Esophagus mucosa (tissue), 1 donor: Measurements from ENCODE around the gene FASTK. TPM values are rescaled to one million over a fixed set of nuclear protein-coding genes. Genes with fewer than 3 reads are reported as not detected.

Experiments used
- ATAC-seq: fragments of 200-7000 bp; cut with Tn5 transposase; one replicate; pipeline ENCODE4 v1.9.1; 2020
- total RNA-seq: library from RNA; stranded (reverse); gene quantifications from one replicate; pipeline ENCODE4 v1.2.4, GENCODE V29; 2023
- donor health status: DM: yes; HTN: yes; CAD: no.

The FASTK gene, protein sequence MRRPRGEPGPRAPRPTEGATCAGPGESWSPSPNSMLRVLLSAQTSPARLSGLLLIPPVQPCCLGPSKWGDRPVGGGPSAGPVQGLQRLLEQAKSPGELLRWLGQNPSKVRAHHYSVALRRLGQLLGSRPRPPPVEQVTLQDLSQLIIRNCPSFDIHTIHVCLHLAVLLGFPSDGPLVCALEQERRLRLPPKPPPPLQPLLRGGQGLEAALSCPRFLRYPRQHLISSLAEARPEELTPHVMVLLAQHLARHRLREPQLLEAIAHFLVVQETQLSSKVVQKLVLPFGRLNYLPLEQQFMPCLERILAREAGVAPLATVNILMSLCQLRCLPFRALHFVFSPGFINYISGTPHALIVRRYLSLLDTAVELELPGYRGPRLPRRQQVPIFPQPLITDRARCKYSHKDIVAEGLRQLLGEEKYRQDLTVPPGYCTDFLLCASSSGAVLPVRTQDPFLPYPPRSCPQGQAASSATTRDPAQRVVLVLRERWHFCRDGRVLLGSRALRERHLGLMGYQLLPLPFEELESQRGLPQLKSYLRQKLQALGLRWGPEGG
- total RNA-seq: 55.5 TPM

DNA sequence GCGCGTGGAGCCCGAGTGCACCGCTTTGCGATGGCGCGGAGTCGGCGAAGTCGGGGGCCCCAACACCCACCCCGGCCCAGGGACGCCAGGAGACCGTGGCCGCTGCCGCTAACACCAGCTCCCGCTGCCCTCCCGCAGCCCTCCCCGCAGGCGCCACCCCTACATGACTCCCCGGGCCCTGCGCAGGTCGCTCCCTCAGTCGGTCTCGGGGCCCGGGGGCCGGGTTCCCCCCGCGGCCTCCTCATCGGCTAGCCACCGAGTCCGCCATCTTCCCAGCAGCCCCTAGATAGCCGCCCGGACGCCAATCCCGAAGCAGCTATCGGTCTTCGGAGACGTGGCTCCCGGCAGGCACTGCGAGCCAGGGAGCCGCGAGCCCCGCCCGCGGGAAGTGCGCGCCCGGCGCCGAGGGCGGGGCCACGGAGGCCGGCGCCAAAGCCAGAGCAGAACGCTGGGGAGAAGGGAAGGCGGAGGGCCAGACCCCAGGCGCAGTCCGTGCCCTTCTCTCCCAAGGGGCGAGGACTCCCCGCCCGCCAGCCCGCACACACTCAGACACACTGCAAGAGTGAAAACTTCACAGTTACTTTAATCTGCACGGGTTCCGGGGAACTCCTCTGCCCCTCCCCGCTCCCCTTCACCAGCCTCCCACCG, at the start of gene FASTK:
FASTK (minus strand) TSS at position 288 of the 648 bp plus-strand sequence; CDS start at position 245, 43 bp downstream.
- peak; percentile 83 for ATAC-seq

DNA sequence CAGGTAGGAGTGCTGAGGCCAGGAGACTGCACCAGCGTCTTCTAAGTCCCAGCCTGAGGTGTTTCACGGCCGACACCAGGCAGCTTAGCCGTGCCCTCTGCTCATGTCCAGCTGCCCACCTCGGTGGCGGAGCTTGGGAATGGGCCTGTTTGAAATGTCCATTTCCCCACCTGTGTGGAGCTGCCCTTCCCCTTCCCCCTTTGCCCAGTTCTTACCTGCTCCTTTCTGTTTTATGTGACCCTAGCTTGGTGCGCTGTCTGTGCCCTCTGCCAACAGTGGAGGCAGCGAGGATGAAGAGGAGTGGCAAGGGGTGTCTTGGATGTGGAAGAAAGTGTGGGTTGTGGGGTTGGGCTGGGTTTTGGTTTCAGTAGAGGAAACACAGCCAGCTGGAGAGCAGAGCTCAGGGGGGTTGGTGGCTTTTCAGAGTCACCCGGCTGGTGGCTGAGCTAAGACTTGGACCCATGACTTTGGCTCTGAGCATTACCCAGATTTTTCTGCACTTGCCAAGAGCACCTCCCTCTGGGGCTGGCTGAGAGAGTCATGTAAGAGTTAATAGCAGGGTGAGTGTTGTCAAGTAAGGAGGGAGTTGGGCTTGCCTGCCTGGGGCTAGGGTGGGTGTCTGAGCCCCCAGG, 49.5 kb upstream of the FASTK start:
- no peak for ATAC-seq

DNA sequence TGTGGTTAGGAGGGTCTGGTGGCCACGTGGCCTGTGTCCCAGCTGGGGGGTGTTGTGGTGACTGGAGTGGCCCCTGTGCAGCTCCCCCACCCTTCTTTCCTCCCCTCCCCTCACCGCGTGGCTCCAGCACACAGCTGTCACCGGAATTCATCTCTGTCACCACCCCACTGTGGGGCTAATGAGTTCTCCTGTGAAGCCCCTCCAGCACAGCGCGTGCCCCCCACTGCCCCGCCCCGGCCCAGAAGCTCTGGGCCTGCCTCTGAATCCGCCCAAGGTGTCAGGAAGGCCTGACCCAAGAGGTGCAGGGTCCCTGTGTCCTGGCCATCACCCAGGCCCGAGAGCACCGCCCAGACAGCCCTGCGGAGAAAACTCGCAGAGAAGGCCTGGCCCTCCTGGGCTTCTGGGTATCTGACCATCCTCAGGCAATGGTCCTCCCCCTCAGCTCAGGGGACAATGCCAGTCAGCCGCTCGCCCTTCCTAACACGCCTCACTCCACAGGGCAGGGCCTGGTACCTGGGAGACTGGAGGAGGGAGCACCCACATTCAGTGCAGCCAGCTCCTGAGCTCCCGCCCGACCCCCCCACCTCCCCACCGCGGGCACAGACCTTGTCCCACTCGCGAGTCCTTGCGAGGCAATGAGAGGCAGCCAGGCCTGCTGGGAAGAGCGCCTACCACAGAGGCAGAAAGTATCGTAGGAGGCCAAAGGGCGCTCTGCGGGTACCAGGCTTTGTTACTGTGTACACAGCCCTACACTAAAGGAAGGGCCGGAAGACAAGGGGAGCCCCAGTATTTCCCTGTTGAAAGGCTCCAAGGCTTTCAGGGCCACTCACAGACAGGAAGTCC, 48.7 kb upstream of the FASTK start:
- ATAC-seq: no peak

DNA sequence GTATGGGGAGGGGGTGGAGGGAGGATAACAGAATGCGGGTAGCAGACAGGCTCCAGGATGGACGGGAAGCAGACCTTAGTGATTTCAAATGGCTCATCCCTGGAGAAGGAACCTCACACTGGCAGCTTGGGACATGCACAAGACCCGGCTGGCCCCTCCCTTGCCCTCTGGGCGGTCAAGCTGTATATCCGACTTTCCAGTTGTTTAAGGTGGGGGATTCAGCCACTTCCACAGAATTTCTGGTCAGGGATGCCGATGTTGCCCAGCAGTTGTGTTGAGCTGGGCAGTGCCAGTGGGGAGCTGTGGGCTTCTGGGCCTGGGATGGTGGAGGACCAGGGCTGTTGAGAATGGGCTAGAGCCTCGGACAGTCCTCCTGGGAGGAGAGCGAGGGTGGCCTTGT, 48.1 kb upstream of the FASTK start:
- no peak for ATAC-seq

DNA sequence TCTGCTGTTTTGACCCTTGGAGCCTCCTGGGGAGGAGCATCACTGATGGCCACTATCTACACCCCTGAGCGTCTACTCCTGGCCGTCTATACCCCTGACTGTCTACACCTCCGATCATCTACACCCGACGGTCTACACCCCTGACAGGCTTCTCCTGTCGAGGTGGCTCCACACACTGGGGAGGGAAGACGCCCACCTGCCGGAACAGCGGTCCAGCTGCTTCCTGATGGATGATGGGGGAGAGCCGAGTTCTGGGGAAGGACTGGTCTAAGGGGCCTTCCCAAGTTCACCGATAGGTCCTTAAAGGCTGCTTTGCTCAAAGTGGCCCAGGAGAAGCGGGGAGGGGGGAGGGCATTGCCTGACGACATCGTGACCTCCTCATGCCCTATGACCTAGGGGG, 47.5 kb upstream of the FASTK start:
- ATAC-seq: no peak

DNA sequence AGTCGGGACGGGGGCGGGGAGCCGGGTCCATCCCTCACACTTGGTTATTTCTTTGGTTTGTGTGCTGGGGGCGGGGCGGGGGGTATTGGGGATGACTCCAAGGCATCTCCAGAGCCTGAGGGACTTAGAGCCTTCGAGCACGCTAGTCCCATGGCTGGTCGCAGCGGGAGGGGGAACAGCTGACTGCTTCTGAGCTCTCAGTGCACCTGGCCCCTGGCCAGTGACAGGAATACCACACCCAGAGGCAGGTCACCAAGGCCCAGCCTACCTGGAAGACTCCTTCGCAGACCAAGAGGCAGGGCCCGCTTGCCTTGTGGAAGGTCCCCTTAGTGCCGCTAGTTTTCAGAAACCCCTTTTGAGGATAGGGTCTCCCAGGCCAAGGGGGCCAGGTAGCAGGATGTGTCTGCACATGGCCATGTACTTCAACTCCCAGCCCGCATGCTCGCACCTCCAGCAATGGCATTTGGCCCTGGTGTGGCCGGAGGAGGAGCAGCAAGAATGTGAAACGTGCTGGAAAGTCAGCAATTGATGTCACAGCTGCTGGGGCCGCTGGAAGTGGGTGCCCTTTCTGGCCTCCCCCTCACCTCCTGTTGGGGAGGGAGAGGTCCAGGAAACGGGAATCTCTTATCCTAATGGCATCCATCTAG, 46.0 kb upstream of the FASTK start:
- peak; percentile 43 for ATAC-seq

DNA sequence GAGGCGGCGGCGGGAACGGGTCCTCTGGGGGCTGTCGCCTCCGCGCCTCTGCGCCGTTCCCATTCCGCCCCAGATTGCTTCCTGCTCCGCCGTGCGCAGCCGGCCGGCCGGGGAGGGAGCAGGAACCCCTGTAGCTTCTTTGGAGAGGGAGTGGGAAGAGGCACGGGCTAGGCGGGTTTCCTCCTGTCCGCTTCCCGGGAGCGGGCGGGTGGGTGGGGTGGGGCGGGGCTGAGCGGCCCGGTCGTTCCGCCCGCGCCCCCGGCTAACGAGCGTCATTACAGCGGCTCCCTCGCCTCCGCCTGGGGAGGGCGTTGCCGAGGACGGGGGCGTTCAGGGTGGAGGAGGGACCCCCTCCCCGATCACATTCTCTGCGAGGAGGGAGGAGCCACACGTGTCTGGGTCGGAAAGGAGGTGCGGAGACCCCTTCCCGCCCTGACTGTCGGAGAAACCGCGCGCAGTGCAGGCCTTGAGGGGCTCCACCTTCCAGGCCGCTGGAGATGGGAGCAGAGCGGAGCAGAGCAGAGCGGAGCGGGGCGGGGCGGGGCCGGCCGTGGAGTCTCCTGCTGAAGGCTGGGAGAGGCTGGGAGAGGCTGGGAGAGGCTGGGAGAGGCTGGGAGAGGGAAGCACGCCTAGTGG, 45.4 kb upstream of the FASTK start:
- peak; percentile 23 for ATAC-seq

DNA sequence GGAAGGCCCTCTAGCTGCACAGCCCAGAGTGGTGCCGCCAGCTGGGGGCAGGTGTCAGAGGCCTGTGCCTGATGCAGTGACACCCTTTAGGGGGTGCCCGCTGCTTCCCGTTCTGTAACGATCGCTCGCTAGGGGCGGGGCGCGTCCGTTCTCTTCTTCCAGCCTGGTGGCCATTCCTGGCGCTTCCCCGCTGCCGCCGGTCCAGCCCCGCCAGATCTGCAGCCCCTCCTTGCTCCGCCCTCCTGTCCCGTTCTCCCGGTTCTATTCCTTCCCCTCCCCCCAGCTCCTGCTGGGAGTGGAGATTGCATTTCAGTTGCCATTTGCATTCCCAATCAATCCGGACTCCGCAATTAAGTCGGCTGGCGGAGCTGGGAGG, 44.8 kb upstream of the FASTK start:
- peak; percentile 7 for ATAC-seq

DNA sequence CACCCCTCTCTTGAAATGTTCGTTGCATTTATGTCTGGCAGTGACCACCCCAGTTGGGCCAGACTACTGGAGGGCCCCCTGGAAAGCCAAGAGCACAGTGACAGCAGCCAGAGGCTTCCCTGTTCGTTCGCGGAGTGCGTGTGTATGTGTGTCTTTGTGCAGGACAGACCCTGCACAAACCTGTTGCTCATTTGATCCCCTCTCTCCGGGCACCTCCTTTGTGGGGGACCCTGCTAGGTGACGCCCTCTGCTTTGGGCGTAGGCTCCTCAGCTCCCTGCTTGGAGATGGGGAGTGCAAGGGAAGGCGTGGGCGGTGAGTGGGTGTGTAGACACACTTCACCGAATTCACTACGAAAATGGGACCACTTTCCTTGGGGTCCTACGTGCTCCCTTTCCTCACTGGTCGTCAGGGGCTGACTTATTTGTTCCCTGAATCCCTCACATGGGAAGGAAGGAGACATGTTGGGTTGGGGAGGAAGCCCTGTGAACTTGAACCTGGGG, 44.3 kb upstream of the FASTK start:
- ATAC-seq: no peak

DNA sequence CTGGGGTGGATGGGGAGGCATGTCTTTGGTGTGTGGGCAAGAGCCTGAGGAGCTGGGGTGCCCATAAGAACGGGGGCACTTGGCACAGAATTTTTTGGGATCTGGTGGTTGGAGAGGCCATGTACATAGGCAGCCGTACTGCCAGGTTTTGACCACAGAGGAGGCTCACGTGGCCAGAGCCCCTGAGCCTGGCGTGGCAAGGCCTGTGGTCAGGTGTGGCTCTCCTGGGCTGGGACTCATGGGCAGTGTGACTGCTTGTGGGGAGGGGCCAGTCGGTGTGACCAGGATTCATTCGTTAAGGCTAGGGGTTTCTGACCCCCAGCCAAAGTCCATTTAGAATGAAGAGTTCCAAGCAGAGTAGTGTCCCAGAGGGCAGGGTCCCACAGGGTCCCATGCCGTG, 43.9 kb upstream of the FASTK start:
- no peak for ATAC-seq

DNA sequence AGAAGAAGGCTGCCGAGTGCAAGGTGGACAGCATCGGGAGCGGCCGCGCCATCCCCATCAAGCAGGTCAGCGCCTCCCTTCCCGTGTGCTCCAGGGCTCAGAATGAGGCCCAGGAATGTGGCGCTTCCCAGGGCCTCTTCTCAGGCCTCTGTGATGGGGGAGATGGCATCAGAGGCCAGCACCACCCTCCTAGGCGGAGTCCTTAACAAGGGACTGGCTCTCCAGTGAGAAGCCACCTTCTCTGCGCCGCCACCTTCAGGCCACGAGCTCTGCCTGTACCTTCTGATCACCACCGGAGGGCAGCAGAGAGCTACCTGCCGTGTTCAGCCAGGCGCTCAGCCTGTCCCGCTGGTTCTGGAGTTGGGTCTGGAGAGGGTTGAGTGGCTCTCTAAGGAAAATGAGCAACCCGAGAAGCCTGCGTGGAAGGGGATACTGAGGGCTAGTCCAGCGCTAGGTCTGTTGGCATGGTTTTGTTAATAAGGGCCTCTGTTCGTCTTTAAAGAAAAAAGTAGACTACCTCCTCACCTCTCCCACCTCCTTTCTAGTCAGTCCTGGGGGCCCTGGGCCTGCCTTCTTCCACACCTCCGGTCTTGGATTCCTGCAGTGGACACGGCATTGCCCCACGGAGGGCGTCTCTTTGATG, 43.3 kb upstream of the FASTK start:
- ATAC-seq: peak; percentile 90

DNA sequence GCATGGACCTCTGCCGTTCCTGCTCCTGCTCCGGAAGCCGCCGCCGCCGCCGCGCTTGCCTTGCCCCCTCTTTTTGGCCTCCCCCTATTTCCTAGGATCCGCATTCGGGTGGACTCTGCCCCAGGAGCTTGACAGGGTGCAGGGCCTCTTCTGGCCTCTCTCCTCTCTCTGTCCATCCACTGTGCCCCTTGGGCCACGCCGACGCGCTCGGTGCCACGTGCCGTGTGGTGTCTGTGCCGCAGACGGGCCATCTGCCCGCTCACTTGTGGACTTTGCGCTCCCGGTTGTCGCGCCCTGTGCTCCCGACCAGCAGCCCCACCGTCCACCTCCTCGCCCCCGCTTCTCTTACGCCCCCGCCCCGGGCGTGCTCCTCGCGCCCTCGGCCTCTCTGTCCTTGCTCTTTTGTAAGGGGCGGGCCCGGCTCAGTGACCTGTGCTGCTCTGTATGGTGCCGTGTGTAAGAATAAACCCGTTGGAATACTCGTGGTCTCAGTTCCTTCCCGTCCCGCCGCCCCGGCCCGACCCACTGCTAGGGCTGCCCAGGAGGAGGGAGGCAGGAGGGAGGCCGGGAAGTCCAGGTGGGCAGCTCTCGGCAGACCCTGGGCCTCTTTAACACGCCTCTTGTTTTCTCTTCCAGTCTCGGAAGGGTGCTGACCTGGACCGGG, 42.7 kb upstream of the FASTK start:
- ATAC-seq: no peak

DNA sequence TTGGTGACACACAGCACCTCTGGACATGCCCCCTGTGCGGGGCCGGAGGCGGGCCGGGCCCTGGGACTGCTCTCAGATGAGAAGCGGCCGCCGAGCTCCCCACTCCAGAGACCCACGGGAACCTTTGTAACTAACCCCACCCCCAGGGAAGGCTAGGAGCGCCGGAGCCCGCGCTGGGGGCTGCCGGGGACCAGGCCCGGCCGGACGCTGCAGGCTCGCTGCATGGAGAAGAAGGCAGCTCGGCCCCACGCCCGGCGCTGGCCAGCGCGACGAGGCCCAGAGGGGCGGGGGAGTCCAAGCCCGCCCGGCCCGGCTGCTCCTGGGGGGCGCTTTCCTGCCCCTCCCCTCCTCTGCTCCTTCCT, 42.2 kb upstream of the FASTK start:
- ATAC-seq: no peak

DNA sequence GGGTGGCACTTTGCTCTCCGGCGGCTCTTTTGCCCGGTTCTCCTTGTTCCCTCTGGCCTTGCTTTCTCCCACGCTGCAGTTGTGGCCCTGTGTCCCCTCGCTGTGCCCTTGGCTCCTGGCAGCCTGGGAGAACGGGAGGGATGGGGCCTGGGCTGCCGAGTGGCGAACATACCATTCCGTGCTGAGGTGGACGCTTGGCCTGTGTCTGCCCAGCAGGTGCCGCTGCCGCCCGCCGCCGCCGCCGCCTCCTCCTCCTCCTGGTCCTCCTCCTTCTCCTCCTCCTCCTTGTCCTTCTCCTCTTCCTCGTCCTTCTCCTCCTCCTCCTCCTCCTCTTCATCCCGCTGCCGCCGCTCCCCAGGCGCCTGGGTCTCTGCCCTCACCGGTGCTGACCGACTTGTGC, 41.7 kb upstream of the FASTK start:
- no peak for ATAC-seq

DNA sequence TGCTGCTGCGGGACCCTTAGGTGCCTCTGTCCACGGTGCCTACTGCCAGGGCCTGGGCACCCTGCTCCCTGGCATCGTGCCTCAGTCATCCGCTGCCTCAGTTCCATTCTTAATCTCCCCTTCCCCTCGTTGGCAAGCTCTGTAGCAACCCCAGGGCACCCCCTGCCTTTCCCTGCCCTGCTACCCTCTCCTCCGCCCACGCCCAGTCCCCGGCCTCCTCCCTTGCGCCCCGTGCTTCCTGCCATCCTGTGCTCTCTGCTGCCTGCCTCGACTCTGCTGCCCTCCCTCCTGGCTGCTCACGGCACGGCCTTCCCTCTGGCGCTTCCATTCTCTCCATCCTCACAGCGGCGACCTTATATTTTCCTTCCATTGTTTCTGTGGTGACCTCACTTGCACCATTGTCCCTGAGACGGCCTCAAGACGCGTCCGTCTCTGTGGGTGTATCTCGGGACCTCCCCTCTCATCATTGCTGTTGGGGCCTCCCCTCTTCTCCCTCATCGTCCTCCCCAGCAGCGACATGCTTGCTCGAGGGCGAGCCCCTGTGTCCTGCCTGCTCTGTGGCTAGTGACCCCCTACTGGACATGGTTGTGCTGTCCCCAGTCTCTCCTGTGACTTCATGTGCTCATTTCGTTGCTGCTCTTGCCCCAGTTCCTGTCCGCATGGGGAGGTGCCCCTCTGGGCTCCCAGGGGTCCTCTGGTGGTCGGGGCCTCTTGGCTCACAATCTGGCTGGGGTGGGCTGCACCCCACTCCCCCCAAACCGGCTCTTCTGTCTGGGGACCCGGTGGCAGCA, 41.0 kb upstream of the FASTK start:
- ATAC-seq: no peak

DNA sequence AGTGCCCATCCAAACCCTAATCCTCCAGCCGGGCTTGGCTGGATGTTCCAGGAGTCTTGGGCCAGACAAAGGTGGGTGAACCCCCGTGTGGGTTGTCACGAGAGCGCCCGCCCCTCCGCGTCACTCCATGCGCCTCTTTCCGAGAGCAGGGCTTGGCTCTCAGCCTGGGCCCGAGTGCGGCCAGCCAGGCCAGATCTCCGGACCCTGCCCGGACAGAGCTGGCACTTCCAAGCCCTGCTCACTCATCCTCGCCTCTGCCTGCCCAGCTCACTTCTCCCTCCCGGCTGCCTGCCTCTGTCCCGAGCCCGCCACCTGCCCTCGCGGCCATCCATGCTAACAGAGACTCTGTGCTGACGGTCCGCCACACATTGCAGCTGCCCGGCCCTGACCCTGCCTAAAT, 40.3 kb upstream of the FASTK start:
- ATAC-seq: no peak

DNA sequence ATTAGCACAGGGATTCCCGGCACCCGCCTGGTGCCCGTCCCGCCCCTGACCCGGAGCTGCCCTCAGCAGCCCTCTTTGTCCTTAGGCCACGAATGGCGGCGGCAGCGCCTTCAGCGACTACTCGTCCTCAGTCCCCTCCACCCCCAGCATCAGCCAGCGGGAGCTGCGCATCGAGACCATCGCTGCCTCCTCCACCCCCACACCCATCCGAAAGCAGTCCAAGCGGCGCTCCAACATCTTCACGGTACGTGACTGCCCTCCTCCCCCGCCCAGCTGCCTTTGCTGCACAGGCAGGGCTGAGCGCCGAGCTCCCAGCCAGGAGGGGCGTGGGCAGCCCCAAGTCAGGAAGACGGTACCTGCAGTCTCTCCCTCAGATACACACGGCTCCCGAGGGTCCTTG, 39.3 kb upstream of the FASTK start:
- ATAC-seq: no peak

DNA sequence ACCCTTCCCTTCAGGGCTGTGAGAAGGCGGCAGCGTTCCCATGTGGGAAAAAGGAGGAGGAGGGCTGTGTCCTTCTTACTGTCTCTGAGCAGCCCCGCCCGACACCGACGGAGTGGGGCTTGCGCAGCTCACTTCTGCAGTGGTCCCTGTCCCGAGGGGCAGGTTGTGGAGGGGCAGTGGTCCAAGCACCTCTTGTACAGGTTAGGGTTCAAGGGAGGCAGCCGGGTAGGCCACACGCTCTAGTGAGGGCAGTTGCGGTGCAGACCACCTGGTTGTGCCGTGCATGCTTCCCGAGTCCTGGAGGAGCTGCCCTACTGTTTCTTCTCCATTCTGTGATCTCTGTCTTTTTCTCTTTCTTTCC, 38.4 kb upstream of the FASTK start:
- no peak for ATAC-seq
